Prostate gland (tissue), 2 donors: ENCODE measurements around the gene ARMC6. TPM values are rescaled to one million over a fixed set of nuclear protein-coding genes. Genes with fewer than 3 reads are reported as not detected.

Source experiments
- DNase-seq: peaks from one replicate; pipeline ENCODE4 v3.0.0-alpha.2; 2019; ENCODE audit warnings: low spot score
- H3K27ac ChIP-seq, 2 donors: fragments of 200-600 bp; sonication (generic); 2 replicates each; pipeline ENCODE4 v1.5.1; 2017 to 2019
- H3K27me3 ChIP-seq: fragments of 200-600 bp; sonication (generic); replicated peaks from 2 replicates; pipeline ENCODE4 v1.5.1; 2019; ENCODE audit not compliant: insufficient read depth
- H3K36me3 ChIP-seq, 2 donors: fragments of 200-600 bp; sonication (generic); 1 replicate in 1 of 2; 2 replicates in 1 of 2; pipeline versions ENCODE4 v1.5.1 to v1.8.1; 2017 to 2019
- H3K4me1 ChIP-seq: fragments of 200-600 bp; sonication (generic); replicated peaks from 2 replicates; pipeline ENCODE4 v1.5.1; 2019
- H3K4me3 ChIP-seq, 2 donors: fragments of 200-600 bp; sonication (generic); 2 replicates each; pipeline ENCODE4 v1.5.1; 2017 to 2019
- H3K9me3 ChIP-seq: fragments of 200-600 bp; sonication (generic); 2 replicates; pipeline ENCODE4 v1.5.1; 2017
- POLR2A ChIP-seq: fragments of 450-650 bp; IDR thresholded peaks from one replicate; pipeline ENCODE4 v1.6.1; 2016; ENCODE audit warnings: antibody characterized with exemption, mild to moderate bottlenecking
- POLR2AphosphoS5 ChIP-seq: sonication (generic); formaldehyde crosslinking; IDR thresholded peaks from one replicate; pipeline ENCODE4 v1.6.1; 2017; ENCODE audit warnings: antibody characterized with exemption
- WGBS: methylation state at CpG from one replicate; pipeline ENCODE4 v1.1.5; 2018; 5-methylcytosine and 5-hydroxymethylcytosine counted together
- intact Hi-C: fragments of 100-400 bp; cut with DNase I; formaldehyde crosslinking; loops from one replicate; pipeline ENCODE4 v1.14.2; 2022
- total RNA-seq, 2 donors: library from RNA; depleted of rRNA; stranded (reverse); fragments of >200 nt; gene quantifications; one replicate each; pipeline ENCODE4 v1.1.0, GENCODE V29; 2016
- TF ChIP-seq, protein P1 (sequence below), 4 experiments: fragments of 200-600 bp in 2 of 4; fragments of 450-650 bp in 2 of 4; sonication (generic) in 2 of 4; IDR thresholded peaks; 1 replicate in 3 of 4; 2 replicates in 1 of 4; pipeline ENCODE4 v1.5.1; 2016 to 2019; ENCODE audit warnings: antibody characterized with exemption in 4 of 4, mild to moderate bottlenecking in 2 of 4, moderate library complexity in 2 of 4

ARMC6 gene
- total RNA-seq, 2 donors from 2014 or later, result 36.1 to 43.3 TPM

DNA sequence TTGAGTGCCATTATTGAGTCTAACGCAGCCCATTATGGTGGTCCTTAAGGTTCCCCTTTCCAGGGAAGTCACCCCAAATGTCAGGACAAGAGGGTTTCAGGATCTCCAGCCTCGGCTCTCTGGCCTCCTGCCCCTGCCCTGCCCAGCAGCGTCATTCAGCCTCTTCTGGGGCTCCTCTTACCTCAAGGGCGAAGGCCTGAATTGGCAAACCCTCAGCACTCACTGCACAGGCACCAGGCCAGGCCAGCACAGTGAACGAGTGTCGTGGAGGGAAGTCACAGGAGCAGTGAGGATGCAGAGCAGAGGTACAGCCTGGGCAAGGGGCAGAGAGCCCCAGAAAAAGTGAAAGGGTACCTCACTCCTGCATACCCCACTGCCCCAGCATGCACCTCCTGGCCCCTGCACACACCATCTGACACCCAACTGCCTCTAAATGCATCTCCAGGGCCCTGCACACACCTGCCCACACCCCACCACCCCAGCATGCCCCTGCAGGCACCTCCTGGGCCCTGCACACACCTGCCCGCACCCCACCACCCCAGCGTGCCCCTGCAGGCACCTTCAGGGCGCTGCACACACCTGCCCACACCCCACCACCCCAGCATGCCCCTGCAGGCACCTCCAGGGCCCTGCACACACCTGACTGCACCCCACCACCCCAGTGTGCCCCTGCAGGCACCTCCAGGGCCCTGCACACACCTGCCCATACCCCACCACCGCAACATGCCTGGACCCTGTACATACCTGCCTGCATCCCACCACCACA is 50.2 kb downstream of the ARMC6 start:
- TF ChIP-seq POLR2AphosphoS5 (no peak), POLR2A (no peak)
- TF ChIP-seq, protein P1, sequence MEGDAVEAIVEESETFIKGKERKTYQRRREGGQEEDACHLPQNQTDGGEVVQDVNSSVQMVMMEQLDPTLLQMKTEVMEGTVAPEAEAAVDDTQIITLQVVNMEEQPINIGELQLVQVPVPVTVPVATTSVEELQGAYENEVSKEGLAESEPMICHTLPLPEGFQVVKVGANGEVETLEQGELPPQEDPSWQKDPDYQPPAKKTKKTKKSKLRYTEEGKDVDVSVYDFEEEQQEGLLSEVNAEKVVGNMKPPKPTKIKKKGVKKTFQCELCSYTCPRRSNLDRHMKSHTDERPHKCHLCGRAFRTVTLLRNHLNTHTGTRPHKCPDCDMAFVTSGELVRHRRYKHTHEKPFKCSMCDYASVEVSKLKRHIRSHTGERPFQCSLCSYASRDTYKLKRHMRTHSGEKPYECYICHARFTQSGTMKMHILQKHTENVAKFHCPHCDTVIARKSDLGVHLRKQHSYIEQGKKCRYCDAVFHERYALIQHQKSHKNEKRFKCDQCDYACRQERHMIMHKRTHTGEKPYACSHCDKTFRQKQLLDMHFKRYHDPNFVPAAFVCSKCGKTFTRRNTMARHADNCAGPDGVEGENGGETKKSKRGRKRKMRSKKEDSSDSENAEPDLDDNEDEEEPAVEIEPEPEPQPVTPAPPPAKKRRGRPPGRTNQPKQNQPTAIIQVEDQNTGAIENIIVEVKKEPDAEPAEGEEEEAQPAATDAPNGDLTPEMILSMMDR (IDR thresholded peaks at IDR 0.05), result no peak
- no peak overlapping the region for H3K27ac ChIP-seq
- H3K27me3 ChIP-seq, result no peaks in the 10 kb centered on the region
- no peak for DNase-seq
- H3K36me3 ChIP-seq, result no peaks in the 10 kb centered on the region
- H3K9me3 ChIP-seq, result no peaks in the 10 kb centered on the region
- H3K4me3 ChIP-seq, result no peak overlapping the region
- H3K4me1 ChIP-seq, result no peaks in the 10 kb centered on the region
- intact Hi-C loops, result no loop called here
- WGBS, result 55% methylated on average over 10 of the region's 10 CpGs

DNA sequence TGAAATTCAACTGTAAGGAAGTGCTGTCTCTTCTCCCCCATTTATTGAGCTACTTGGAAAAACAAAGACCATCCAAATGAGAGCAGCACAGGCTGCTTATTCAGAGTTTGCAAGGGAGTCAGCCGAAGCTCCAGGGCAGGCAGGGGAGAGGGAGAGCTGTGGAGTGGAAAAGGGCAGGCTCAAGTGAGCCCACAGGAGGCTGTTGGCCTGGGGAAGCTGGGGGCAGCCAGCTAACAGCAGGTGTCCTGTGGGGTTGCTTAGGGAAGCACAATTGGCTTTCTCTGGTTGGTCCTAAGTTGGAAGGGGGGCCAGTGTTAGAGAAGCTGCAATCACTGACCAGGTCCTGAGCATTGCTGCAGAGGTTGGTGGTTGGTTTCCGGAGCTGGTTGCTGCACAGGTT is 54.3 kb downstream of the ARMC6 start:
- Histone ChIP-seq H3K27me3 (no peaks in the 10 kb centered on the region), H3K9me3 (no peaks in the 10 kb centered on the region), H3K36me3 (no peaks in the 10 kb centered on the region), H3K27ac (no peak overlapping the region), H3K4me1 (no peaks in the 10 kb centered on the region), H3K4me3 (no peak overlapping the region)
- TF ChIP-seq POLR2A, result no peak
- TF ChIP-seq POLR2AphosphoS5, result no peak
- TF ChIP-seq, protein P1 (IDR thresholded peaks at IDR 0.05), result no peak
- DNase-seq, result no peak
- intact Hi-C loops, result no loop called here
- 80% methylated on average over 2 of the region's 2 CpGs for WGBS

GRCh38 chr19:19094513-19094912 is 61.1 kb downstream of the ARMC6 start:
- 92% methylated on average over 7 of the region's 7 CpGs for WGBS
- Histone ChIP-seq H3K4me3 (no peak overlapping the region), H3K36me3 (no peaks in the 10 kb centered on the region), H3K27me3 (no peaks in the 10 kb centered on the region), H3K9me3 (no peaks in the 10 kb centered on the region), H3K4me1 (no peaks in the 10 kb centered on the region), H3K27ac (no peak overlapping the region)
- intact Hi-C loops, result no loop called here
- no peak for DNase-seq
- TF ChIP-seq POLR2A (no peak), POLR2AphosphoS5 (no peak)
- TF ChIP-seq, protein P1 (IDR thresholded peaks at IDR 0.05), result no peak

DNA sequence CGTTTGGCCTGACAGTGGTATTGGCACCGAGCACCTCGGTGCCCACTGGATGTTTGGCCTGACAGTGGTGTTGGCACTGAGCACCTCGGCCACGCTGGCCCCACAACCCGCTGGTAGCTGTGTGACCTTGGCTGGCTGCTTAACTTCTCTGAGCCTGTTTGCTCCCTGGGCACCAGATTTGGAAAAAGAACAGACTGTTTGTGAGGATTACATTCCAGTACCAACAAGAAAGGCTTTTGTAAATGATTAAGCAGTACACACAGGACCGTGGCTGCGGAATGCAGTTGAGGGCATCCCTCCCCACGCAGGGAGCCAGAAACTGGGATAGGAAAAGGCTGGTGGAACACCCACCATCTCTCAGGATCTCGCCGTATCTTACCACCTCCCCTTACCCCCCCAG is 62.3 kb downstream of the ARMC6 start:
- H3K4me1 ChIP-seq, result no peaks in the 10 kb centered on the region
- H3K27me3 ChIP-seq, result no peaks in the 10 kb centered on the region
- WGBS, result 84% methylated on average over 11 of the region's 11 CpGs
- no peak overlapping the region for H3K4me3 ChIP-seq
- intact Hi-C loops, result no loop called here
- TF ChIP-seq POLR2A (no peak), POLR2AphosphoS5 (no peak)
- TF ChIP-seq, protein P1 (IDR thresholded peaks at IDR 0.05), result no peak
- DNase-seq, result no peak
- no peaks in the 10 kb centered on the region for H3K36me3 ChIP-seq
- H3K9me3 ChIP-seq, result no peaks in the 10 kb centered on the region
- H3K27ac ChIP-seq, result no peak overlapping the region
